GM12878 (cell line): ENCODE results near the gene WFS1. TPM values are rescaled to one million over a fixed set of nuclear protein-coding genes. Genes with fewer than 3 reads are reported as not detected.

Experiments used
- ATAC-seq: fragments of 200-7000 bp; cut with Tn5 transposase; 3 replicates; pipeline ENCODE4 v1.9.1; 2020; ENCODE audit warnings: mild to moderate bottlenecking, moderate library complexity
- BruUV-seq: library from RNA; stranded (reverse); fragments of 400-500 nt; replicated peaks from 2 replicates; lab custom pipeline; 2021; lab: Mats Ljungman, UMichigan
- CTCF ChIA-PET: fragments of 300-600 bp; sonication (Branson Sonifier 250); formaldehyde crosslinking; extraction: SDS; loops from one replicate; lab custom pipeline; 2021; ENCODE audit warnings: inconsistent platforms; lab: Yijun Ruan, JAX
- POLR2A ChIA-PET: fragments of 350-600 bp; formaldehyde crosslinking; extraction: SDS; loops from one replicate; lab custom pipeline; 2021; ENCODE audit warnings: inconsistent platforms; lab: Charles Lee
- RAD21 ChIA-PET: fragments of 300-600 bp; sonication (Branson Sonifier 250); formaldehyde crosslinking; loops from one replicate; lab custom pipeline; 2023; ENCODE audit warnings: antibody characterized with exemption; ENCODE audit not compliant: unreplicated experiment; lab: Charles Lee
- SMC1A ChIA-PET: fragments of 300-600 bp; sonication (Branson Sonifier 250); formaldehyde crosslinking; loops from one replicate; lab custom pipeline; 2023; ENCODE audit not compliant: unreplicated experiment, uncharacterized antibody; lab: Charles Lee
- DNase-seq: peaks from one replicate; pipeline ENCODE4 v3.0.0-alpha.2; 2011; ENCODE audit warnings: low read depth, low spot score
- FAIRE-seq: peaks from 3 replicates; lab custom pipeline; 2011; peaks lifted over from hg19 to GRCh38; lab: Jason Lieb, UNC
- H2AFZ ChIP-seq: 2 replicates; pipeline ENCODE4 v1.6.0; 2011; ENCODE audit warnings: low read depth, low read length, control low read depth; ENCODE audit not compliant: control insufficient read depth
- H3K27ac ChIP-seq: 2 replicates; pipeline ENCODE4 v1.5.1; 2011; ENCODE audit warnings: control low read depth; ENCODE audit not compliant: control insufficient read depth, insufficient read depth
- H3K27me3 ChIP-seq, 2 experiments: replicated peaks in 1 of 2; 2 replicates each; pipeline versions ENCODE4 v1.6.0 to v1.6.1; 2011; ENCODE audit warnings: low read length in 1 of 2; ENCODE audit not compliant: control insufficient read depth in 2 of 2, insufficient read depth in 2 of 2
- H3K36me3 ChIP-seq, 2 experiments: 2 replicates each; pipeline ENCODE4 v1.5.1; 2011; ENCODE audit warnings: low read length in 1 of 2; ENCODE audit not compliant: control insufficient read depth in 2 of 2, insufficient read depth in 2 of 2
- H3K4me1 ChIP-seq: 2 replicates; pipeline ENCODE4 v1.6.1; 2011; ENCODE audit warnings: mild to moderate bottlenecking, low read length, moderate library complexity, mixed read lengths; ENCODE audit not compliant: control insufficient read depth, insufficient read depth
- H3K4me2 ChIP-seq: 2 replicates; pipeline ENCODE4 v1.6.0; 2011; ENCODE audit warnings: control low read depth; ENCODE audit not compliant: control insufficient read depth, insufficient read depth
- H3K4me3 ChIP-seq: fragments of 200-600 bp; sonication (generic); 2 replicates; pipeline ENCODE4 v1.5.1; 2016
- H3K79me2 ChIP-seq: 2 replicates; pipeline ENCODE4 v1.6.0; 2011; ENCODE audit warnings: low read length; ENCODE audit not compliant: control insufficient read depth, insufficient read depth
- H3K9ac ChIP-seq: 2 replicates; pipeline ENCODE4 v1.8.0; 2011; ENCODE audit warnings: low read length, control low read depth, mixed read lengths; ENCODE audit not compliant: control insufficient read depth, insufficient read depth
- H3K9me3 ChIP-seq: replicated peaks from 3 replicates; pipeline ENCODE4 v1.5.1; 2011; ENCODE audit warnings: mild to moderate bottlenecking, low read length; ENCODE audit not compliant: control insufficient read depth, insufficient read depth
- H4K20me1 ChIP-seq: 2 replicates; pipeline ENCODE4 v1.6.0; 2011; ENCODE audit not compliant: control insufficient read depth, insufficient read depth
- BACH1 ChIP-seq: fragments of 450-650 bp; IDR thresholded peaks from 2 replicates; pipeline ENCODE4 v1.6.1; 2017; ENCODE audit warnings: mild to moderate bottlenecking, borderline replicate concordance
- CREM ChIP-seq: IDR thresholded peaks from 2 replicates; pipeline ENCODE4 v1.6.1; 2014; ENCODE audit warnings: antibody characterized with exemption, low read depth
- ELK1 ChIP-seq: IDR thresholded peaks from 2 replicates; pipeline ENCODE4 v1.6.1; 2012; ENCODE audit warnings: low read depth, low read length, improper control_type of control experiment
- IKZF2 ChIP-seq, 2 experiments: fragments of 450-650 bp; IDR thresholded peaks; 2 replicates each; pipeline ENCODE4 v1.6.1; 2017; ENCODE audit warnings: mild to moderate bottlenecking in 2 of 2, moderate library complexity in 2 of 2
- IRF5 ChIP-seq: fragments of 450-650 bp; IDR thresholded peaks from 2 replicates; pipeline ENCODE4 v1.6.1; 2017; ENCODE audit warnings: borderline replicate concordance
- JUND ChIP-seq: IDR thresholded peaks from 2 replicates; pipeline ENCODE4 v1.6.1; 2012; ENCODE audit warnings: low read depth, mild to moderate bottlenecking, low read length, improper control_type of control experiment, moderate library complexity
- MAX ChIP-seq: IDR thresholded peaks from 2 replicates; pipeline ENCODE4 v1.6.1; 2012; ENCODE audit warnings: low read depth, low read length, improper control_type of control experiment
- MEF2A ChIP-seq: IDR thresholded peaks from 2 replicates; pipeline ENCODE4 v1.6.1; 2011; ENCODE audit warnings: low read depth, mild to moderate bottlenecking, low read length, moderate library complexity; ENCODE audit not compliant: insufficient read depth
- NBN ChIP-seq: fragments of 450-650 bp; IDR thresholded peaks from 2 replicates; pipeline ENCODE4 v1.6.1; 2016
- PAX8 ChIP-seq: fragments of 450-650 bp; IDR thresholded peaks from 2 replicates; pipeline ENCODE4 v1.6.1; 2017; ENCODE audit warnings: mild to moderate bottlenecking, moderate library complexity
- SP1 ChIP-seq: IDR thresholded peaks from one replicate; pipeline ENCODE4 v1.6.1; 2011; ENCODE audit warnings: low read depth, low read length
- SREBF1 ChIP-seq: IDR thresholded peaks from 2 replicates; pipeline ENCODE4 v1.6.1; 2012; ENCODE audit warnings: mild to moderate bottlenecking, low read length
- ZNF687 ChIP-seq: fragments of 450-650 bp; IDR thresholded peaks from 2 replicates; pipeline ENCODE4 v1.6.1; 2017; ENCODE audit warnings: mild to moderate bottlenecking, moderate library complexity
- WGBS: methylation state at CpG from one replicate; pipeline ENCODE4 v1.1.6; 2016; ENCODE audit warnings: low lambda C conversion rate; ENCODE audit not compliant: insufficient replicate concordance, insufficient coverage; ENCODE audit errors: missing lambda C conversion rate; 5-methylcytosine and 5-hydroxymethylcytosine counted together
- in situ Hi-C: fragments of 300-500 bp; cut with MboI; formaldehyde crosslinking; loops from 9 replicates; pipeline ENCODE4 v1.14.3; 2018; ENCODE audit warnings: mixed read lengths
- intact Hi-C: fragments of 100-400 bp; cut with micrococcal nuclease; formaldehyde crosslinking; loops from one replicate; pipeline ENCODE4 v1.14.2; 2022; ENCODE audit not compliant: unreplicated experiment
- polyA plus RNA-seq, 11 experiments: library from polyadenylated mRNA; depleted of rRNA in 4 of 11; unstranded in 6 of 11; stranded (reverse) in 5 of 11; fragments of >200 nt; fragmentation: Nextera tagmentation in 4 of 11; fragmentation: Illumina TruSeq in 1 of 11; extraction: Ambion mirVana in 4 of 11; extraction: Trizol in 1 of 11; gene quantifications; 1 replicate in 1 of 11; 2 replicates in 10 of 11; pipeline versions ENCODE4 v1.2.1 to v1.2.3, GENCODE V29; 2011 to 2016; ENCODE audit warnings: inconsistent platforms in 2 of 11, missing spikeins in 2 of 11, low read depth in 1 of 11
- total RNA-seq, 4 experiments: library from RNA; depleted of rRNA in 3 of 4; stranded (reverse); fragments of >200 nt in 3 of 4; fragmentation: Illumina TruSeq in 1 of 4; extraction: Trizol in 1 of 4; gene quantifications; 2 replicates each; pipeline versions ENCODE4 v1.2.1 to v1.2.3, GENCODE V29; 2013 to 2021

Gene WFS1
- total and polyA plus RNA-seq, 10 of the 15 experiments (the other 5 are each of a cell fraction or from before 2014, with no cell fraction given) = 0.31 to 4.7 (median 2.0) TPM

GRCh38 chr4:6298035-6298434 is 28.4 kb downstream of the WFS1 start:
- no peak overlapping the region for H3K4me2 ChIP-seq
- H3K79me2 ChIP-seq = no peaks in the 10 kb centered on the region
- 63% methylated on average over 13 of the region's 13 CpGs for WGBS
- H3K27ac ChIP-seq = no peak overlapping the region
- intact Hi-C loops (no loop called here), in situ Hi-C loops (no loop called here)
- no peak overlapping the region for H3K9ac ChIP-seq
- DNase-seq = no peak
- SMC1A ChIA-PET = no interaction called here
- no peaks in the 10 kb centered on the region for H4K20me1 ChIP-seq
- RAD21 ChIA-PET = no interaction called here
- H3K36me3 ChIP-seq = no peaks in the 10 kb centered on the region
- CTCF ChIA-PET = interaction anchor here (1.0 to 2.5 kb wide), 5 partner anchors 29 to 300 kb away, joined by 3 to 7 read pairs (median 5); no protein-coding TSS in a partner anchor
- BruUV-seq = no TSS peak
- POLR2A ChIA-PET = interaction anchor here (0.5 kb wide), 1 partner anchor 367 kb away, joined by 3 read pairs; no protein-coding TSS in a partner anchor
- no peaks in the 10 kb centered on the region for H3K27me3 ChIP-seq
- H3K9me3 ChIP-seq = no peaks in the 10 kb centered on the region
- H3K4me3 ChIP-seq = no peak overlapping the region
- H3K4me1 ChIP-seq = no peaks in the 10 kb centered on the region
- no peak for TF ChIP-seq CREM
- no peak for TF ChIP-seq SREBF1
- no peak for TF ChIP-seq SP1
- TF ChIP-seq PAX8 = no peak
- no peak for TF ChIP-seq ELK1
- TF ChIP-seq ZNF687 = no peak
- TF ChIP-seq MAX = no peak
- TF ChIP-seq JUND = no peak
- TF ChIP-seq NBN = no peak
- TF ChIP-seq IKZF2 (IDR thresholded peaks at IDR 0.05) = no peak
- TF ChIP-seq BACH1 = no peak
- no peak for TF ChIP-seq MEF2A
- no peak for TF ChIP-seq IRF5
- no peak for FAIRE-seq
- H2AFZ ChIP-seq = no peak overlapping the region
- ATAC-seq = no peak
